ENCODE measurements around the gene FN1.

- TF ChIP-seq CTCF (IDR thresholded peaks at IDR 0.05): no peak
- no peak for TF ChIP-seq POLR2A (IDR thresholded peaks at IDR 0.05)
Measured at GRCh38 chr2:215417400-215417951, 18.4 kb downstream of the FN1 start.

Measured in body of pancreas (tissue), 4 donors.